Tibial nerve (tissue), 4 donors: Measurements from ENCODE around the gene SPAG9.

ENCODE experiments used
- CTCF ChIP-seq, 5 experiments: fragments of 200-600 bp in 3 of 5; fragments of 450-650 bp in 2 of 5; sonication (generic) in 3 of 5; IDR thresholded peaks; one replicate each; pipeline ENCODE4 v1.5.1; 2016 to 2019; ENCODE audit warnings: antibody characterized with exemption in 5 of 5, mild to moderate bottlenecking in 3 of 5, moderate library complexity in 2 of 5
- EP300 ChIP-seq, 2 donors: sonication (generic); formaldehyde crosslinking; IDR thresholded peaks; one replicate each; pipeline ENCODE4 v1.6.1; 2017; ENCODE audit warnings: antibody characterized with exemption in 2 of 2, mild to moderate bottlenecking in 1 of 2
- POLR2A ChIP-seq, 2 donors: fragments of 450-650 bp; IDR thresholded peaks; one replicate each; pipeline ENCODE4 v1.6.1; 2017; ENCODE audit warnings: antibody characterized with exemption in 2 of 2, mild to moderate bottlenecking in 2 of 2, moderate library complexity in 2 of 2

- TF ChIP-seq CTCF (IDR thresholded peaks at IDR 0.05) (no peak), POLR2A (IDR thresholded peaks at IDR 0.05) (no peak), EP300 (IDR thresholded peaks at IDR 0.05) (no peak)
Observed at GRCh38 chr17:51154176-51154575, 33.5 kb upstream of the SPAG9 start.
